PFSK-1 (cell line): ENCODE measurements around the gene TCIRG1.

Source experiments
- FOXP2 ChIP-seq: optimal IDR thresholded peaks from 2 replicates; pipeline ENCODE3; 2011; ENCODE audit warnings: borderline replicate concordance, control low read depth, inconsistent platforms; ENCODE audit not compliant: insufficient read depth; ENCODE audit errors: extremely low read length, extremely low read depth
- POLR2AphosphoS5 ChIP-seq: IDR thresholded peaks from 2 replicates; pipeline ENCODE4 v1.6.1; 2012; ENCODE audit warnings: low read depth, mild to moderate bottlenecking, control low read depth, low read length, moderate library complexity
- SIN3A ChIP-seq: IDR thresholded peaks from 2 replicates; pipeline ENCODE4 v1.6.1; 2012; ENCODE audit warnings: mild to moderate bottlenecking, low read length, moderate library complexity, borderline replicate concordance; ENCODE audit not compliant: insufficient read depth
- TAF1 ChIP-seq: IDR thresholded peaks from 2 replicates; pipeline ENCODE4 v1.6.1; 2012; ENCODE audit warnings: low read length, control low read depth, borderline replicate concordance; ENCODE audit not compliant: insufficient read depth
- TF ChIP-seq, protein P1 (sequence below), 2 experiments: IDR thresholded peaks; 2 replicates each; pipeline versions ENCODE4 v1.6.1 to v1.8.0; 2011 to 2012; ENCODE audit warnings: low read depth in 2 of 2, low read length in 2 of 2, control low read depth in 1 of 2, inconsistent platforms in 1 of 2, mild to moderate bottlenecking in 1 of 2, moderate library complexity in 1 of 2; ENCODE audit not compliant: insufficient read depth in 1 of 2

DNA sequence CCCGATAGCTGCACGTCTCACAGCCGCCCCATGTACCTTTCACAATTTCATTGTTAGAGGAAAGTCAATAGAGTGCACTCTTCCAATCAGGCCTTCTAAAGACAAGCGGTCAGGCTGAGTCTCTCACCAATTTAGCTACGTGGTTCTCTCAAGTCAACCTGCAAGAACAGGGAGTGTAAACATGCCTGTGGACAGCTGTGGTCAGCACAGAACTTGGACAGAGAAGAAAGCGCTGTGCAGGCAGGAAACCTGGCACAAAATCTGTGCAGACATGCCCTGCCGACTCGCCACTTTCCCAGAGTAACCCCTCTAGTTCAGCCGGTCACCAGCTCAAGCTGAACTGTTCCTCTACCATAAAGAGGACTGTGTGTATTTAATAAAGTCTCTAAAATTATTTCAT lies 42.9 kb downstream of the TCIRG1 start:
- TF ChIP-seq POLR2AphosphoS5 (no peak), TAF1 (no peak), SIN3A (no peak), FOXP2 (no peak)
- TF ChIP-seq, protein P1, sequence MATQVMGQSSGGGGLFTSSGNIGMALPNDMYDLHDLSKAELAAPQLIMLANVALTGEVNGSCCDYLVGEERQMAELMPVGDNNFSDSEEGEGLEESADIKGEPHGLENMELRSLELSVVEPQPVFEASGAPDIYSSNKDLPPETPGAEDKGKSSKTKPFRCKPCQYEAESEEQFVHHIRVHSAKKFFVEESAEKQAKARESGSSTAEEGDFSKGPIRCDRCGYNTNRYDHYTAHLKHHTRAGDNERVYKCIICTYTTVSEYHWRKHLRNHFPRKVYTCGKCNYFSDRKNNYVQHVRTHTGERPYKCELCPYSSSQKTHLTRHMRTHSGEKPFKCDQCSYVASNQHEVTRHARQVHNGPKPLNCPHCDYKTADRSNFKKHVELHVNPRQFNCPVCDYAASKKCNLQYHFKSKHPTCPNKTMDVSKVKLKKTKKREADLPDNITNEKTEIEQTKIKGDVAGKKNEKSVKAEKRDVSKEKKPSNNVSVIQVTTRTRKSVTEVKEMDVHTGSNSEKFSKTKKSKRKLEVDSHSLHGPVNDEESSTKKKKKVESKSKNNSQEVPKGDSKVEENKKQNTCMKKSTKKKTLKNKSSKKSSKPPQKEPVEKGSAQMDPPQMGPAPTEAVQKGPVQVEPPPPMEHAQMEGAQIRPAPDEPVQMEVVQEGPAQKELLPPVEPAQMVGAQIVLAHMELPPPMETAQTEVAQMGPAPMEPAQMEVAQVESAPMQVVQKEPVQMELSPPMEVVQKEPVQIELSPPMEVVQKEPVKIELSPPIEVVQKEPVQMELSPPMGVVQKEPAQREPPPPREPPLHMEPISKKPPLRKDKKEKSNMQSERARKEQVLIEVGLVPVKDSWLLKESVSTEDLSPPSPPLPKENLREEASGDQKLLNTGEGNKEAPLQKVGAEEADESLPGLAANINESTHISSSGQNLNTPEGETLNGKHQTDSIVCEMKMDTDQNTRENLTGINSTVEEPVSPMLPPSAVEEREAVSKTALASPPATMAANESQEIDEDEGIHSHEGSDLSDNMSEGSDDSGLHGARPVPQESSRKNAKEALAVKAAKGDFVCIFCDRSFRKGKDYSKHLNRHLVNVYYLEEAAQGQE (IDR thresholded peaks at IDR 0.05; ENCODE audit: insufficient read depth in 1 of 2, low read depth in 2 of 2, low read length in 2 of 2) = no peak
